HG03354 (cell line): ENCODE measurements around the gene POC1A.

Experiments
- ATAC-seq: cut with Tn5 transposase; IDR thresholded peaks from one replicate; pipeline ENCODE4 v1.9.1; 2021; ENCODE audit warnings: mild to moderate bottlenecking; ENCODE audit not compliant: unreplicated experiment, poor library complexity, severe bottlenecking

Gene POC1A

GRCh38 chr3:52109611-52110301 lies 44.5 kb downstream of the POC1A start:
- ATAC-seq = no peak

- ATAC-seq = no peak
These were observed 45.7 kb downstream of the POC1A start for GRCh38 chr3:52108302-52109232.

DNA sequence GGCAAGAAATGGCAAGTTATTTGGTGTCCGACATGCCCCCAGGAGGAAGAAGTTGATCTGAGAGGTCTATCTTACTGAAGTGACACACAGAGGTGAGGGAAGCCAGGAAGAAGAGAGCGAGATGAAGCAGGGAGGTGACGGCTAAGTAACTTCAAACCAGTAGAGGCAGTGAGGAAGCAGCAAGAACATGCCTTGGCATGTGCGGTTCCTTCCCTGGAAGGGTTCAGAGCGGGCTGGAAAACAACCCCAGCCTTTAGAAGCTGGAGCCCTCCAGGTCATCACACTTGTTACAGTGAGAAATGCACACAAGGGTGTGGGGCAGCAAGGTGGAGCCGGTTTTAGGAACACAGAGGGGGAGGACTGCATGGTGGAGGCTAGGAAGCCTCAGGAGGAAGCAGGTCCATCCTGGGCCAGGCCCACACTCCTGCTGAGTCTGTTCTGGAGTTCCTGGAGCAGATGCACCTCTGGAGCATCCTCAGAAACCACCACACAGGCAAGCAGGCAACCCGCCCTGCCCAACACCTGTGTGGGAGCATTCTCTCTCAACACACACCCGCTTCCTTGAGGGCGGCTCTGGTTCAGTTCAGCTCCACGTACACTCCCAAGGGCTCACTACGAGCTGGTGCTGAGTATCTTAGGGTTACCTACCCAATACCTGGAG lies 47.1 kb downstream of the POC1A start:
- no peak for ATAC-seq

DNA sequence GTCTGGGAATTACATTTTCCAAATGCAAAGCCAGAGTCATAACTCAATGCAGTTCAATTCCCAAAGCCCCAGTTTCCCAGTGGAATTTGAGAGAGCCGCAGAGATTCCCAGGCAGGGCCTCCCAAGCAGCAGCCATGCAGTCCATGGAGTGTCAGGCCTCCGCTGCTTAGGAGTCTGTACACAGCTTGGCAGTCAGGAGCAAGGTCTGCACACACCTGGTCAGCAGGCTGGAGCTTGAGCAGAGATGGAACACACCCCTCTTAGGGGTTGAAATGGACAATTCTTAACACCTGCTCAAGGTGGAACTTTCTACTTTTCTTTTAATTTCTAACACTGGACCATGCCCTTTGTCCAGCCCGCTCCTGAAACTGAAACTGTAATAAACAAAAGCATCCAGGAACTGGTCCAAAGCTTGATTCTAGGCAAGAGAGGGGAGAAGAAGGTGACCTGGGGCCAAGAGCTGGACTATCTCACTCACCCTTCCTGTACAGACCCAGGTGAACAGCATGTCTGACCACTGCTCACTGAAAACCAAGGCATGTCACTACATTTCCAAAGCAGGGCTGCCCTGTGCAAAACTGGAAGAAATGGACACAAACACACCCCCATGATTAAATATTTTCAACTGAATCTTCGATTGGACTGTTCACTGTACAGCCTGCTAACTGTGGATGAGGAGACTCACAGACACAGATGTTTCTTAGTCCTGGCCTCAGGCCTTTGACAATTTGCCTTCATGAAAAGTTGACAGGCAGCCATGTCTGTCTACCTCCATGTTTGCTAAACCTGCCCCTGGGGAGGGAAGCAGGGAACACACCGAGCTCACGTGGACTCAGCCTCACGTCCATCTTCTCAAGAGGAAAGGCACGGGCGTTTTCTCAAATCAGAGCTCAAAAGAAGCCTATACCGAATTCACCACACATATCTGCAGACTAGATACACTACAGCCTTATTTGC lies 49.3 kb downstream of the POC1A start:
- ATAC-seq = no peak

- ATAC-seq = no peak
These were observed 51.3 kb downstream of the POC1A start for GRCh38 chr3:52102934-52103333.

GRCh38 chr3:52099001-52099401 lies 55.2 kb downstream of the POC1A start:
- ATAC-seq = no peak

GRCh38 chr3:52097851-52098507 lies 56.2 kb downstream of the POC1A start:
- no peak for ATAC-seq

GRCh38 chr3:52095990-52096775 lies 58.0 kb downstream of the POC1A start:
- no peak for ATAC-seq

GRCh38 chr3:52094571-52095485 lies 59.4 kb downstream of the POC1A start:
- no peak for ATAC-seq

DNA sequence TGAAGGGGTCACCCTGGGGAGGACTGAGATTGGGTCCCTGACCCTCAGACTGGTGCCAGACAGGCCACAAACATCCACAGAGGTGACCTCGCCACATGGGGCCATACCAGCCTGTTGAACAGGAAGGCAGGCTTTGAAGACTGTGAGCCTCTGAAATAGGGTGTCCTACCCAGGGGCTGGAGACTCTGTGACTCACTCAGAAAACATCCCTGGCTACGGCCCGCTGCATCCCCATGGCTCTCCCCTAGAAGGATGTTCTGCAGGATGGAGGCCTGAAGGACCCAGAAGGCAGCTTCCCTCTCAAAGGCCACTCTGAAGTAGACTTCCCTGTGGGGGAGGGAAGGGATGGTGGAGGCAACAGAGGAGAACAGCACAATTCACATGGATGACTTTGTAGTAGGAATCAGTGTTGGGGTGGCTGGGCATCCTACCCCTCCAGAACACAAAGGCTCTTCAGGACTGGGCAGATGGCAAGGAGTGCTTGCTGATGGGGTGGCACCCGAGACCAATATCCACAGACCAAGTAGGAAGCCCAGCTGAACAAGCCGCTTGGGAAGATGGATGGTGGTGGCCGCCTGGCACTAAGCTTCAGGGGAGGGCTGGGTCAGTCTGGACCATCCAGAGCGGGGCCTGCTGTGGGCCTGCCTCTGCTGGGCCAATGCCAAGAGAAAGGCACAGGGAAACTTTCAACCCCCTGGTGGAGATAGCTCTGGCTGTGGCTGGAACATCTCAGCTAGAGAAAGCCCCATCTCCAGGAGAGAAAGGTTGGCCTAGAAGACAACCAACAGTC lies 60.3 kb downstream of the POC1A start:
- no peak for ATAC-seq

- ATAC-seq = no peak
These were observed 61.3 kb downstream of the POC1A start for GRCh38 chr3:52092891-52093290.

GRCh38 chr3:52092271-52092660 lies 62.0 kb downstream of the POC1A start:
- ATAC-seq = no peak

- no peak for ATAC-seq
These were observed 62.5 kb downstream of the POC1A start for GRCh38 chr3:52091586-52092270.

DNA sequence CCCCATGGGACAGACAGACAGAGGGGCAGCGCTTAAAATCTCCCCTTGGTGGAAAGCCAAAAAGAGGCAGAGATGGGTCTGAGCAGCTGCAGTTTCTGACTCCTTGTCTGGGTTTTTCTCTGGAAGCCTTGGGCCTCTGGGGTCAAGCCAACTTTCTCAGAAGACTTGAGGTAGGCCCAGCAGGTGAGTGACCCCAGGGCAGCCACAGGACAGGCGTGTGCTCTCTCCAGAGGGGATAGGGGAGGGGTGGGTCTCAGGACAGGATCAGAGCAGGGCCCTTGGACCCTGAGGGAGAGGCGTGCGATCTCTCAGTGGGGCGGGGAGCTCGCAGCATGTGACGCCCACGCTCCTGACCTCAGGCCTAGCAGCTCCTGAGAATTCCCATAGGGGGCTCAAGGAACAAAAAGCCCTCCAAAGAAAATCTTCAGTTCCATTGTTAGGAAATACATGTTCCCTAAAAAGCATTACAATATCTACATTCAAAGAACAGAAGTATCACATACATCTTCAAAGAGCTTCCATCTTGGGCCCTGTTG lies 63.2 kb downstream of the POC1A start:
- no peak for ATAC-seq

GRCh38 chr3:52090131-52090932 lies 63.9 kb downstream of the POC1A start:
- no peak for ATAC-seq
